DLD1 (cell line): ENCODE measurements around the gene APOA5.
"Not testable (repeated sequence)": the region's sequence is repeated elsewhere in the genome, so short reads cannot be mapped to it uniquely, and the experiment has no call there.

Experiments
- in situ Hi-C: cut with HindIII; loops from 2 replicates; pipeline ENCODE4 v1.10.0; 2017; ENCODE audit warnings: low sequenced_read_pairs

Gene APOA5

GRCh38 chr11:116776522-116776984 is 15.1 kb downstream of the APOA5 start:
- in situ Hi-C loops, result no loop called here

GRCh38 chr11:116775975-116776374 is 15.7 kb downstream of the APOA5 start:
- in situ Hi-C loops, result no loop called here

- in situ Hi-C loops, result no loop called here
Measured at GRCh38 chr11:116774661-116775060, 17.0 kb downstream of the APOA5 start.

- in situ Hi-C loops, result no loop called here
Measured at GRCh38 chr11:116773203-116774097, 18.2 kb downstream of the APOA5 start.

- in situ Hi-C loops, result no loop called here
Measured at GRCh38 chr11:116772443-116773202, 19.1 kb downstream of the APOA5 start, which contains the start of gene BUD13. TSS of gene BUD13 (minus strand) at chr11:116772987. CDS start at chr11:116772964, 23 bp downstream.

- in situ Hi-C loops, result no loop called here
Measured at GRCh38 chr11:116771935-116772334, 19.7 kb downstream of the APOA5 start.

- in situ Hi-C loops, result no loop called here
Measured at GRCh38 chr11:116762132-116762531, 29.5 kb downstream of the APOA5 start.

GRCh38 chr11:116756044-116756443 is 35.6 kb downstream of the APOA5 start:
- in situ Hi-C loops, result not testable (repeated sequence)

GRCh38 chr11:116750070-116750718 is 41.5 kb downstream of the APOA5 start:
- in situ Hi-C loops, result no loop called here

GRCh38 chr11:116742104-116742503 is 49.6 kb downstream of the APOA5 start:
- in situ Hi-C loops, result no loop called here

GRCh38 chr11:116740741-116741140 is 50.9 kb downstream of the APOA5 start:
- in situ Hi-C loops, result no loop called here
